HL-60/S4 treated with phorbol 12-myristate 13-acetate at 8.2 ng/mL for 4 days and 3 days (cell line): ENCODE data around the gene IL1RAP.

Source experiments
- in situ Hi-C: fragments of 300-500 bp; cut with MboI; formaldehyde crosslinking; loops from 2 replicates; pipeline ENCODE4 v1.15.0; 2022; ENCODE audit warnings: low sequenced_read_pairs

Gene IL1RAP

DNA sequence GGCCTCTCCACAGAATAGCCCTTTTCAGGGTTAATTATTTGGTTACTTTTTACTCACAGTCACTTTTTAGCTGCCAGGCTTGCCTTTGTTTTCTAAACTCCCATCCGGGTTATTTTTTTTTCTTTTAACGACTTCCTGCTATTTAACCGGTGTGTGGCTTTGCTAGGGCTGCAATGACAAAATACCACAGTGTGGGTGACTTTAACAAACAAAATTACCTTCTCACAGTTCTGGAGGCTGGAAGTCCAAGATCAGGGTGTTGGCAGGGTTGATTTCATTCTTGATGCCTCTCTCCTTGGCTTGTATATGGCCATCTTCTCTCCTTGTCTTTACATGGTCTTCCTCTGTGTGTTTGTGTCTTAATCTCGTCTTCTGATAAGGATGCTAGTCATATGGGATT is 91.5 kb downstream of the IL1RAP start:
- in situ Hi-C loops = no loop called here

DNA sequence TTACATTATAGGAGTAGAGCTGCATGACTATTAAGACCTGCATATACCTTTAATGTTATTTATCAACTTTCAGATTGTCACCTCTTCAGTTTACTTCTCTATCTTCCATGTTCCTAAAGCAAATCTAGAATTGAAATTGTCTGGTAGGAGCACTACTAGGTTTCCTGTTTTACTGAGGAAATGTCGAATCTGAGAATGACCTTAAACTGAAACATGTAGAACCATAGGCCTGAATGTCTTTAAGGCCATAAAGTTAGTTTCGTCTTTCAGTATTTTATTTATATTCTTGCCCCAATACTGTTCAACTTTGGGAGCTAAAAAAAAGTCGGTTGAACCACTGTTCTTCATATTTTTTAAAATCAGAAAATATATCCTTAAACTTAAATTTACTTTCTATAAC is 92.7 kb downstream of the IL1RAP start:
- in situ Hi-C loops = no loop called here

- in situ Hi-C loops = no loop called here
Measured at GRCh38 chr3:190607021-190607420, 93.1 kb downstream of the IL1RAP start.

DNA sequence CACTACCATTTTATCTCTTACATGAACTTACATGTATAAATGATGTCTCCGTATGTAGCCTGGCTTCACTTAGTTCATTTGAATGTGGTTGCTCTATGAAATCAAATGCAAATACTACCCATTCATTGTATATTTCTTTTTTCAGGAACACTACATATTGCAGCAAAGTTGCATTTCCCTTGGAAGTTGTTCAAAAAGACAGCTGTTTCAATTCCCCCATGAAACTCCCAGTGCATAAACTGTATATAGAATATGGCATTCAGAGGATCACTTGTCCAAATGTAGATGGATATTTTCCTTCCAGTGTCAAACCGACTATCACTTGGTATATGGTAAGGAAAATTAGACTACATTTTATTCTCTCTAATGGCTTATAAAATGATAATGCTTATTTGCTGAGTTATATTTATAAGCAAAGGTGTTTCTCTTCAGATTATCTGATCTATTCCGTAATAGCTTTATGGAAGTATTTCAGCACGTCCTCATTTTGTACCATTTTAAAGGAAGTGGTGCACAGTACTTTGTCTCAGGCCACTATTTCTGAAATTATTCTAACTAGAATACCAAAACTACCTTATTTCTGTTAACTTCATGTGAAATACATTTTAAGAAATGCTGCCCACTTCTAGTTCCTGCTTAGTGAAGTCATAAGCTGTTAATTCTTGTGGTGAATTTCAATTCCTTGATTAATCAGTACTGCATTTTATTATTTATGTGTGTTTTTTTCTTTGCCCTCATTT is 95.1 kb downstream of the IL1RAP start:
- in situ Hi-C loops = no loop called here

DNA sequence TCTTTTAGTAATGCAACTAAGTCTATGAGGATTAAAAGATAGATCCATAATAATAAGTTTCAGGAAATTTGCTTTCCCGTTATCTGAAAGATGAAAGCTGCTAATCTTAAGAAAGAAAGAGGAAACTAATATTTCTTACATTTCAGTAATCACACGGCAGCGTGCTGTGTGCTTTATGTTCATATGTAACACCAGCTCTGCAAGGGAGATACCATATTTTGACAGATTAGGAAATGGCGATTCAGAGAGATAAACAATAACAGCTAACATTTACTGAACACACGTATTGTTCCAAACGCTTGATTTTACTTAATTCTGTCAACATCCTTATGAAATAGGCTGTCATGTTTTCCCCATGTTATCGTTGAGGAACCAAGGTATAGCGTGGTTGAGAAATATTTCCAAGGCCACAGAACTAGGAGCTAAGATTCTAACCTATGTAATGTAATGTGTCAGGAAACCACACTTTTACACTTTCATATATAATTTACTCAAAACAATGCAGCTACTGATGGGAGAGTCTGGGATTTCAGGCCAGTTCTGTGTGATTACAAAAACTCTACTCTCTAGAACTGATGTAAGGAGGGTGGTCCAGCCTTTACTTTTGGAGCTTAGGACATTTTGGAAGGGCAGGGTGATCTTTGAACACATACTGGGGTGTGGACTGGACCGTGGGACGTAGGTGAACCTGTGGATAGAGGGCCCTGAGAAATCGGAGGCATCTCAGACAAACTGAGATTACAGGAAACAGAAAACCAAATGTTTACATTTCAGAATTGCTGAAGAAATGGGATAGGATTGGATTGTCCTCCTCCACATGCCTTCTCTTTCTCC is 100.6 kb downstream of the IL1RAP start:
- in situ Hi-C loops = no loop called here

- in situ Hi-C loops = no loop called here
Measured at GRCh38 chr3:190615060-190615384, 101.1 kb downstream of the IL1RAP start.

GRCh38 chr3:190615607-190616006 is 101.7 kb downstream of the IL1RAP start:
- in situ Hi-C loops = no loop called here

DNA sequence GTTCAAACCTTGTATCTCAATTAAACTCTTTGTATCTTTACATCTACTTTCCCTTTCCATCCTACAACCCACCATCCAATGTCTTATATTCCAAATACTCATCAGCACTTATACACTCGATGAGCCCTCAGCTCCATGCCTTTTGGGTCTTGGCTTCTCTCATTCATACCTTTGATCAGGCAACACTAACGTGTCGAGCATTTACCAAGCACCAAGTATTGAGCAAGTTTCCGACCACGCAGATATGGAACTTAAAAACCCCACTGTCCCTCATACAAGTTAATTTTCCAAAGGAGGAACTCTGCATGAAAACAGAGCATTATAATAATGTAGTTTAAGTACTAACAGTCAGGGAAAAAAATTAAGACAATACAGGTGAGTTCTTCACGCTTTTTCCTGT is 102.8 kb downstream of the IL1RAP start:
- in situ Hi-C loops = no loop called here

- in situ Hi-C loops = no loop called here
Measured at GRCh38 chr3:190617185-190617584, 103.3 kb downstream of the IL1RAP start.

- in situ Hi-C loops = no loop called here
Measured at GRCh38 chr3:190618330-190619030, 104.6 kb downstream of the IL1RAP start.

- in situ Hi-C loops = no loop called here
Measured at GRCh38 chr3:190619353-190619752, 105.5 kb downstream of the IL1RAP start.

GRCh38 chr3:190619761-190620160 is 105.9 kb downstream of the IL1RAP start:
- in situ Hi-C loops = no loop called here

GRCh38 chr3:190620886-190621608 is 107.2 kb downstream of the IL1RAP start:
- in situ Hi-C loops = no loop called here

DNA sequence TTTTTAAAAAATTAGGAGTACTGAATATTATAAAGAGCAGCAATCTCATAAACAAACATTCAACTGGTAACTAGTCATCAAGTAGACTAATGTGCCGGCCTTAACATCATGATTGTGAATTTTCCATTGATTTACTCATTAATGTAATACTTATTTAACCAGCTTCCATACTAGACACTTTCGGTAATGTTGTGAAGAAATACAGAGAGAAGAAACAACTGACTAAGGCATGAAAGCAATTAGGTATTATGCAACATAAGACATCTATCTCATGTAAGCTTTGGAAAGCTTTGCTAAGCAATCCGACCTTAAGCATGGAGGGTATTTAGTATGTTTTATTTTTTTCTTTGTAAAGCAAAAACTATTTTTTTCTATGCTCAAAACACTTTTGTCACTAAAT is 108.0 kb downstream of the IL1RAP start:
- in situ Hi-C loops = no loop called here

DNA sequence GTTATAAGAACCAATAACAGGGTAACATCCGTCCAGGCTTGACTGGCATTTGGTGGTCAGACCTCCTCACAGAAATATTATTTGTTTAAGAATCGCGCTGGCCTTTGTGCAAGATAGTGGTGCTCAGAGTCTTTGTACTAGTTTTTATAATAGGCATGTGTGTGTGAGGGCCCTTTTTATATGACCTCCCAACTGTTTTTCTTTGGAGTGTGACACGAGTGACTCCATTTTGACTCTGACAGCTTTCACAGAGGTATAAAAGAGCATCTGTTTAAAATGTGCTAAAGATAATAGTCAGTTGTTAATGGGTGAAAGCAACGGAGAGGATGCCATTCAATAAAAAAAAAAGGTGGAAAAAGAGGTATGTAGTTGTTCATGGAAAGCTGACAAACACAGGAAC is 110.4 kb downstream of the IL1RAP start:
- in situ Hi-C loops = no loop called here

DNA sequence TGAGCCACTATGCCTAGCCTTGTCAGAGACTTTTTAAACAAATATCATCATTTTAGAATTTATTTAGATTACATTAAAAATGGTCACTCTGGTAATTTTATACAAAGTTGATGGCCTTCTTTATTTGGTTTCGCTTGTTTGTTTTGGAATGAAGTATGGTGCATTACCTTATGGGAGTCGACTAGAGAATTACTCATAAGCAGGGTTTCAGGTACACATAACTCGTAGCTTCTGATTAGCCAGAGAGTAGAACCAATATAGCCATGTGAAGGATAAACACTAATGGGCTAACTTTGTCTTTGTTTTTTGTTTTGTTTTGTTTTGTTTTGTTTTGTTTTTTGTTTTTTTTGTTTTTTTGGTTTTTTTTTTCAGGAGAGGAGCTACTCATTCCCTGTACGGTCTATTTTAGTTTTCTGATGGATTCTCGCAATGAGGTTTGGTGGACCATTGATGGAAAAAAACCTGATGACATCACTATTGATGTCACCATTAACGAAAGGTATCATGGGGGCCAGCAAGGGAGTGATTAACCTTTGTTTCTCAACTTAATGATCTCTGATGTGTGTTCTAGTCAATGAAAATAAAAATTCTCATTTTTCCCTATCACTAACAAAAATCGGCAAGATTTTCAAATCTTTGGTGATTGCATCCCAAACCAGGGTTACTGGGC is 113.2 kb downstream of the IL1RAP start:
- in situ Hi-C loops = no loop called here

GRCh38 chr3:190629088-190629487 is 115.2 kb downstream of the IL1RAP start:
- in situ Hi-C loops = no loop called here

GRCh38 chr3:190631295-190631694 is 117.4 kb downstream of the IL1RAP start:
- in situ Hi-C loops = no loop called here

DNA sequence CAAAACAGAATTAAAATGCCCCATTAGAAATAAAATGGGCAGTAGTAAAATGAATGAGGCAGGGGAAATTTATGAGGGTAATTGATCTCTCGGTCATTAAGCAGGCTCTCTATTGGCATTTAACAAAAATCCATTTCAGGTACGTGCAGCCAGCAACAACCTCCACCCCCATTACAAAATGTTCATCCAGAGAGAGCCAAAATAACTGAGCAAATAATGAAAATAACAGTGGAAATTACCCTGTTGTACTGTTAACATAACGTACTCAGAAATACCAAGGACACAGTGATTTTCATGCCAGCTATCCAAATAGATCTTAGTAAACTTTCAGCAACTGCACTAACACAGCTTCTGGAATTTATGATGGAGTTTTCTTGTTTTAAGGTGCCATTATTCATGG is 127.7 kb downstream of the IL1RAP start:
- in situ Hi-C loops = no loop called here

DNA sequence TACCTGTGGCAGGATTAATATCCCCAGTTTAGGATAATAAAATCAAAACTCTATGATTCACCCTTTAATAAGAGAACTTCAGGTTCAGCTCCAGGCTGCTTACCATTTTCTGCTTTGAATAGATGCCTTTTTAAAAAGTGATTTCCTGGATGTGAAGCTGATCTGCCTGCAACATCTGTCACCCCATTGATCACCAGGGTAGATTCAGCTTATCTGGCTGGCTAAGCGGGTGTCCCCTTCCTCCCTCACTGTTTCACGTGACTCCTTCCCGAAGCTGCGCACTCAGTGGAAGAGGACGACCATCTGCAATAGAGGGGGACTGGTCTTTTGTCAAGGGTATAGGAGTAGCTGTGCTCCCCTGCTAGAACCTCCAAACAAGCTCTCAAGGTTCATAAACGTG is 128.1 kb downstream of the IL1RAP start:
- in situ Hi-C loops = no loop called here

DNA sequence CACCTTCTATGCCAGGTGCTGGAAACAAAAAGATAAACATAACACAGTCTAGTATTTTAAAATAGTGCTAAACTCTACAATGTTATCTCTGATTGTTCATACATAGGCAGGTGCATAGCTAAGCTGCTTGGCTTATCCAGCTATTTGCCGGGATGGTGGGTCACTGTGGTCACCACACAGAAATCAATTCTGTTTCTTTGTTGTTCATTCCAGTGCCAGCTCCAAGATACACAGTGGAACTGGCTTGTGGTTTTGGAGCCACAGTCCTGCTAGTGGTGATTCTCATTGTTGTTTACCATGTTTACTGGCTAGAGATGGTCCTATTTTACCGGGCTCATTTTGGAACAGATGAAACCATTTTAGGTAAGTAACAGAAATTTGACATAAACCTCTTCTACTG is 130.2 kb downstream of the IL1RAP start:
- in situ Hi-C loops = no loop called here
